GM23248 (cell line): ENCODE measurements around the gene CHAC1. TPM values are rescaled to one million over a fixed set of nuclear protein-coding genes. Genes with fewer than 3 reads are reported as not detected.

Experiments
- DNase-seq: peaks from one replicate; pipeline ENCODE4 v3.0.0-alpha.2; 2015
- H2AFZ ChIP-seq: fragments of 200-600 bp; sonication (generic); 2 replicates; pipeline ENCODE4 v1.6.1; 2016; ENCODE audit warnings: antibody characterized with exemption
- H3F3A ChIP-seq: fragments of 200-600 bp; sonication (generic); 2 replicates; pipeline ENCODE4 v1.6.1; 2016; ENCODE audit warnings: mild to moderate bottlenecking, antibody characterized with exemption, mixed run types; ENCODE audit not compliant: insufficient read depth
- H3K27ac ChIP-seq: fragments of 200-600 bp; sonication (generic); 2 replicates; pipeline ENCODE4 v1.5.1; 2016; ENCODE audit warnings: mild to moderate bottlenecking
- H3K27me3 ChIP-seq: fragments of 200-600 bp; sonication (generic); replicated peaks from 2 replicates; pipeline ENCODE4 v1.6.1; 2016; ENCODE audit warnings: mild to moderate bottlenecking; ENCODE audit not compliant: insufficient read depth
- H3K36me3 ChIP-seq: fragments of 200-600 bp; sonication (generic); 2 replicates; pipeline ENCODE4 v1.6.1; 2016; ENCODE audit warnings: low read depth, mild to moderate bottlenecking
- H3K4me1 ChIP-seq: fragments of 200-600 bp; sonication (generic); 2 replicates; pipeline ENCODE4 v1.6.1; 2016; ENCODE audit warnings: mild to moderate bottlenecking; ENCODE audit not compliant: insufficient read depth
- H3K4me2 ChIP-seq: fragments of 200-600 bp; sonication (generic); one replicate; pipeline ENCODE4 v1.6.1; 2016; ENCODE audit warnings: mild to moderate bottlenecking; ENCODE audit not compliant: unreplicated experiment
- H3K4me3 ChIP-seq: fragments of 200-600 bp; sonication (generic); 2 replicates; pipeline ENCODE4 v1.5.1; 2016; ENCODE audit warnings: mild to moderate bottlenecking
- H3K79me2 ChIP-seq: fragments of 200-600 bp; sonication (generic); 2 replicates; pipeline ENCODE4 v1.6.1; 2016; ENCODE audit warnings: mild to moderate bottlenecking; ENCODE audit not compliant: insufficient read depth
- H3K9ac ChIP-seq: fragments of 200-600 bp; sonication (generic); 2 replicates; pipeline ENCODE4 v1.6.1; 2016; ENCODE audit warnings: mild to moderate bottlenecking
- H3K9me2 ChIP-seq: fragments of 200-600 bp; sonication (generic); 2 replicates; pipeline ENCODE4 v1.6.1; 2016; ENCODE audit warnings: mixed run types, mild to moderate bottlenecking, moderate library complexity; ENCODE audit not compliant: insufficient read depth
- H3K9me3 ChIP-seq: fragments of 200-600 bp; sonication (generic); one replicate; pipeline ENCODE4 v1.6.1; 2017; ENCODE audit warnings: low read depth
- H4K20me1 ChIP-seq: fragments of 200-600 bp; sonication (generic); 2 replicates; pipeline ENCODE4 v1.6.0; 2016; ENCODE audit not compliant: insufficient read depth
- EZH2 ChIP-seq: fragments of 200-600 bp; sonication (generic); IDR thresholded peaks from 2 replicates; pipeline ENCODE4 v1.6.1; 2018; ENCODE audit warnings: antibody characterized with exemption, mild to moderate bottlenecking; ENCODE audit not compliant: insufficient read depth, poor library complexity, severe bottlenecking
- EZH2phosphoT487 ChIP-seq: fragments of 200-600 bp; sonication (generic); IDR thresholded peaks from 2 replicates; pipeline ENCODE4 v1.6.1; 2018; ENCODE audit warnings: antibody characterized with exemption, moderate library complexity, mild to moderate bottlenecking, low read depth; ENCODE audit not compliant: insufficient read depth
- WGBS, 2 experiments: methylation state at CpG; one replicate each; pipeline ENCODE4 v1.1.6; 2015 to 2017; ENCODE audit warnings: low lambda C conversion rate in 2 of 2, low coverage in 1 of 2; ENCODE audit errors: missing lambda C conversion rate in 2 of 2; 5-methylcytosine and 5-hydroxymethylcytosine counted together
- in situ Hi-C: fragments of 300-500 bp; cut with MboI; formaldehyde crosslinking; loops from 2 replicates; pipeline ENCODE4 v1.15.0; 2020
- polyA plus RNA-seq: library from polyadenylated mRNA; unstranded; fragments of >200 nt; fragmentation: Nextera tagmentation; extraction: Ambion mirVana; gene quantifications from 2 replicates; pipeline ENCODE4 v1.2.1, GENCODE V29; 2016
- total RNA-seq: library from RNA; depleted of rRNA; stranded (reverse); fragments of >200 nt; shearing (Covaris generic); gene quantifications from 2 replicates; pipeline ENCODE4 v1.2.3, GENCODE V29; 2014; rRNA removed

Gene CHAC1, protein sequence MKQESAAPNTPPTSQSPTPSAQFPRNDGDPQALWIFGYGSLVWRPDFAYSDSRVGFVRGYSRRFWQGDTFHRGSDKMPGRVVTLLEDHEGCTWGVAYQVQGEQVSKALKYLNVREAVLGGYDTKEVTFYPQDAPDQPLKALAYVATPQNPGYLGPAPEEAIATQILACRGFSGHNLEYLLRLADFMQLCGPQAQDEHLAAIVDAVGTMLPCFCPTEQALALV
- 65.8 and 74.4 TPM in 2 replicates for total RNA-seq
- 43.8 and 47.2 TPM in 2 replicates for polyA plus RNA-seq

GRCh38 chr15:40952901-40953712 lies at the start of gene CHAC1:
TSS of gene CHAC1 (plus strand) at chr15:40953471. CDS start at chr15:40953584, 113 bp downstream.
- Histone ChIP-seq H3K27me3 (no peaks in the 10 kb centered on the region), H4K20me1 (no peaks in the 10 kb centered on the region; the same call in 1 of the 2 replicates), H3K9me3 (no peaks in the 10 kb centered on the region), H3K27ac (peak within 1 kb of the TSS; percentile 80), H3K79me2 (peaks cover 32% of the 10 kb centered on the region), H3K4me3 (peak within 1 kb of the TSS; percentile 83), H3K4me2 (peak within 1 kb of the TSS; percentile 84), H3K36me3 (peaks cover 19% of the 10 kb centered on the region; the same call in 1 of the 2 replicates), H3K9ac (peak within 1 kb of the TSS; percentile 82), H3K4me1 (peaks cover 32% of the 10 kb centered on the region), H2AFZ (peak within 1 kb of the TSS; percentile 83), H3K9me2 (no peaks in the 10 kb centered on the region), H3F3A (peaks cover 18% of the 10 kb centered on the region)
- DNase-seq, result peak; percentile 96
- in situ Hi-C loops, result no loop called here
- 1 to 2% methylated on average over 52 to 65 of the region's 72 CpGs for WGBS, 2 experiments
- TF ChIP-seq EZH2, result no peak
- TF ChIP-seq EZH2phosphoT487, result no peak

- no peaks in the 10 kb centered on the region for H3K9me3 ChIP-seq
- WGBS, 2 experiments, result 63 to 65% methylated on average over 6 to 7 of the region's 7 CpGs
These were observed 48.6 kb upstream of the CHAC1 start for GRCh38 chr15:40904552-40905201.

DNA sequence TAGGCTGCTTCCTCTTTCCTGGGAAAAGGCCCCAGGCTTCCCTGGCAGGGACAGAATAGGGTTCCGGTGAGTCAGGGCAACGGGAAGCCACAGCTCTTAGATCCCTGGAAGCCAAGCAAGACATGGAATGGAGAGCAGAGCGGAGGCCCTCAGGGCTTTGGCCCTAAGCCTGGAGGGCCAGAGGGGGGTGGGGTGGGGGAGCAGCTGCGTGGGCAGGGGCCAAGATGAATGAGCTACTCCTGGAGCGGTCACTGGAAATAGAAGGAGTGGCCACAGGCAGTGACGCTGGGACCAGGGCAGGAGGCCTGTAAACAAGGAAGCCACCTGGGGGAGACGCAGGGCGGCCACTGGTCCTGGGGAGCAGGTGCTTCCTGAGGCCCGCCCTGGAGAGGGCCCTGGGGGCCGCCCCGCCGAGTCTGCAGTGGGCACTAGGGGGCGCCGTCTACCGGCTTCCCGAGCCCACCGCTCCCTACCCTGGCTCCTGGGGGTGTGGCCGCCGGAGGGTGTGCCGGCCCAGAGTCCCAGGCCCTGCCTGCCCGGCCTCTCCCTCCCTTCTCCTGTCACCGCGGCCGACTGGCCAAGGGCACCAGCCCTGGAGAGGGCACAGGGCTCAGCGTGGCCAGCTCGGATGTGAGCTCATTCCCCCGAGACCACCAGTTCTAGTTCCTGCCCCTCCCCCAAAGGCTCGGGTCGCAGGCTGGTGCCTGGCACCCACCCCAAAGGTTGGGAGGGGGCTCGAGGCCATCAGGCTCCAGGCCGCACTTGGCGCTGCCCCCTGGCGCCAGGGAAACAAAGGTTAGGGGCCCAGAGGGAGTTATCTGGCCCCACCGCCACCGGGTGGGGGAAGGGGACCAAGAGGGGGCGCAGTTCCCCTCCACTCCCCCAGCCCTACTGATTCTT lies 46.9 kb upstream of the CHAC1 start:
- TF ChIP-seq EZH2phosphoT487, result no peak
- TF ChIP-seq EZH2, result no peak
- Histone ChIP-seq H3K4me3 (peak overlapping the region; percentile 63), H2AFZ (peak overlapping the region; percentile 49), H3K9ac (peak overlapping the region; percentile 72), H3K9me3 (no peaks in the 10 kb centered on the region), H4K20me1 (no peaks in the 10 kb centered on the region), H3K79me2 (peaks cover 6% of the 10 kb centered on the region), H3K4me1 (peaks cover 24% of the 10 kb centered on the region), H3K36me3 (no peaks in the 10 kb centered on the region; the same call in 1 of the 2 replicates), H3K4me2 (peak overlapping the region; percentile 79), H3F3A (peaks cover 28% of the 10 kb centered on the region), H3K27ac (peak overlapping the region; percentile 75), H3K27me3 (no peaks in the 10 kb centered on the region), H3K9me2 (no peaks in the 10 kb centered on the region)
- in situ Hi-C loops, result loop anchor here (10.0 kb wide), 1 partner anchor 118 kb away; no protein-coding TSS in a partner anchor
- 1 to 2% methylated on average over 33 to 35 of the region's 36 CpGs for WGBS, 2 experiments
- peak; percentile 97 for DNase-seq

More at GRCh38 chr15:40904552-40905201, 48.6 kb upstream of the CHAC1 start:
- Histone ChIP-seq H3K9ac (no peak overlapping the region), H3K27ac (no peak overlapping the region), H3K4me1 (peaks cover 14% of the 10 kb centered on the region), H3K36me3 (no peaks in the 10 kb centered on the region; the same call in 1 of the 2 replicates), H2AFZ (no peak overlapping the region), H3K79me2 (peaks cover 22% of the 10 kb centered on the region), H3K4me3 (no peak overlapping the region), H3F3A (peaks cover 28% of the 10 kb centered on the region), H3K4me2 (no peak overlapping the region), H4K20me1 (no peaks in the 10 kb centered on the region), H3K9me2 (no peaks in the 10 kb centered on the region), H3K27me3 (no peaks in the 10 kb centered on the region)
- no peak for TF ChIP-seq EZH2
- TF ChIP-seq EZH2phosphoT487, result no peak
- no peak for DNase-seq
- in situ Hi-C loops, result loop anchor here (10.0 kb wide), 1 partner anchor 120 kb away; no protein-coding TSS in a partner anchor
